HUES64 (cell line): Measurements from ENCODE around the gene PRRT3.
"Not testable (repeated sequence)": the region's sequence is repeated elsewhere in the genome, so short reads cannot be mapped to it uniquely, and the experiment has no call there.

Experiments used
- H3K27ac ChIP-seq: 2 replicates; pipeline ENCODE4 v1.7.0; 2013; ENCODE audit warnings: low read depth, low read length, inconsistent platforms
- H3K27me3 ChIP-seq: 2 replicates; pipeline ENCODE4 v1.6.1; 2013; ENCODE audit warnings: mild to moderate bottlenecking, low read length; ENCODE audit not compliant: insufficient read depth
- H3K36me3 ChIP-seq: 2 replicates; pipeline ENCODE4 v1.6.1; 2013; ENCODE audit warnings: mild to moderate bottlenecking, low read length; ENCODE audit not compliant: insufficient read depth
- H3K4me1 ChIP-seq: 2 replicates; pipeline ENCODE4 v1.6.1; 2013; ENCODE audit warnings: mild to moderate bottlenecking, low read length, moderate library complexity; ENCODE audit not compliant: insufficient read depth
- H3K4me3 ChIP-seq: 2 replicates; pipeline ENCODE4 v1.5.1; 2013; ENCODE audit warnings: mild to moderate bottlenecking, low read length, moderate library complexity
- H3K9ac ChIP-seq: 2 replicates; pipeline ENCODE4 v1.6.1; 2013; ENCODE audit warnings: mild to moderate bottlenecking, low read depth, low read length
- H3K9me3 ChIP-seq: 2 replicates; pipeline ENCODE4 v1.6.1; 2013; ENCODE audit warnings: low read depth, low read length; ENCODE audit not compliant: insufficient read depth
- WGBS: fragments of 150-250, 120-280 bp; methylation state at CpG from one replicate; pipeline ENCODE4 v1.1.7; 2013; ENCODE audit warnings: missing lambda C conversion rate; 5-methylcytosine and 5-hydroxymethylcytosine counted together

PRRT3 gene

DNA sequence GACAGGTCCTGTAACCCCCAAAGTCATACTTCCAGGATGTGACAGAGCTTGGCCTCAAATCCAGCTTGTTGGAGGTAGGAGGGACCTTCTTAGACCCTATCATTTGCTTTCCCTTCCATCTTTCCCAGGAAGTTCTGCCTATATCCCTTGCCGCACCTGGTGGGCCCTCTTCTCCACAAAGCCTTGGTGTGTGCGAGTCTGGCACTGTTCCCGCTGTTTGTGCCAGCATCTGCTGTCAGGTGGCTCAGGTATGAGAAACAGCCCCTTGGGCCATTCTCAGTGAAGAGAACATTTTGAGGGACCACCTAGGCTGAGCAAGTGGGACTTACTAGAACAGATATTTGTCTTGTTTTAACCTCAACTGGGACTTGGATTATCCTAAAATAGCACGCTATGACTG lies 48.3 kb downstream of the PRRT3 start:
- H3K4me1 ChIP-seq: peaks cover 16% of the 10 kb centered on the region
- H3K4me3 ChIP-seq: no peak overlapping the region
- H3K27ac ChIP-seq: no peak overlapping the region
- no peaks in the 10 kb centered on the region for H3K36me3 ChIP-seq
- no peaks in the 10 kb centered on the region for H3K9me3 ChIP-seq
- no peaks in the 10 kb centered on the region for H3K27me3 ChIP-seq
- 94% methylated on average over 3 of the region's 4 CpGs for WGBS
- H3K9ac ChIP-seq: no peak overlapping the region

DNA sequence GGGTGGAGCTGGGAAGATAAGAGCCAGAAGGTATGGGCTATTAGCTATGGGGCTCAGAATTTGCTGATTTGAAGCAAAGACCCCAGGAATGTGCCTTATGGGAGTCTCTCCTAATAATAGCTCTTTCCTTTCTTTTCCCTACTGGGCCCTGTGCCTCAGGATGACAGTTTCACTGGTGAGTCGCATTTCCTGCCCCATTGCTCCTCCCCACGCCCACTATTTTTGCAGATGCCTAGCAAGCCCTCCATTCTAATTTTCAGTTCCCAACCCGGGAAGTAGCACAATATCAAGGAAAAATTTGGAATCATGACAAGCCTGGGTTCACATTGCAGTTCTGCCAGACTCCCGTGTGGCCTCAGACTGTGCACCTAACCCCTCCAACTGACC lies 49.0 kb downstream of the PRRT3 start:
- peaks cover 16% of the 10 kb centered on the region for H3K4me1 ChIP-seq
- no peak overlapping the region for H3K9ac ChIP-seq
- H3K36me3 ChIP-seq: no peaks in the 10 kb centered on the region
- no peak overlapping the region for H3K27ac ChIP-seq
- H3K9me3 ChIP-seq: no peaks in the 10 kb centered on the region
- H3K27me3 ChIP-seq: no peaks in the 10 kb centered on the region
- WGBS: 59% methylated on average over 4 of the region's 4 CpGs
- H3K4me3 ChIP-seq: peak overlapping the region; percentile 24; the same call in 1 of the 2 replicates

DNA sequence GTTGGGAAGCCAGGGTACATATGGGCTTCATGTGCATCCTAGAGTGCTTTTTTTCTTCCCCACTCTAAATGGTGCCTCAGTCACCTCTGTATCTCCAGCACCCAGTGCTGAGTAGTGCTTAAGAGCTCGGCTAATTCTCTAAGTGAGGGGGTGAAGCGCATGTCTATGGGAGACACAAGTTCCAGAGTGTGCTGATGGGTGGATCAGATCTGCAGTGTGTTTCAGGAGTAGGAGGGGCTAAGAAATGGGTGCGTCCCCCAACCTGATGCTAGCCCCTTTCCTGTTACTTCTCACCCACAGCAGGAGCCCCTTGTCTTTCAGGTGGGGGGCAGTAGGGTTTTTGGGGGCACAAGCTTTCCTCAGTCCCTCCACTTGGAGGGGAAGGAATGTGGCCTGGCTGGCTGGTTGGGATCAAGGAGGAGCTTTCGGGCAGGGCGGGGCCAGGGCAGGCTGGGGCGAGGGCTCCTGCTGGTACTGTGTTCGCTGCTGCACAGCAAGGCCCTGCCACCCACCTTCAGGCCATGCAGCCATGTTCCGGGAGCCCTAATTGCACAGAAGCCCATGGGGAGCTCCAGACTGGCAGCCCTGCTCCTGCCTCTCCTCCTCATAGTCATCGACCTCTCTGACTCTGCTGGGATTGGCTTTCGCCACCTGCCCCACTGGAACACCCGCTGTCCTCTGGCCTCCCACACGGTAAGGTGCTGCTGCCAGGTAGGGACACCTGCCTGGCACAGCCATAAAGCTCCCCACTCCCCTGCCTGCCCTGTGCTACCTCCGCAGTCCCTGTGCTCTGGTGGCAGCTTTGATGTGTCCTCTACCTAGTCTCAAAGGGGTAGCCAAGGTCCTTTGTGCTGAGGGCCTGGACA lies 49.6 kb downstream of the PRRT3 start, which contains the start of gene IL17RE:
Gene IL17RE (plus strand): TSS at position 477 of the 866 bp plus-strand sequence. CDS start 85 bp downstream, at position 562.
- no peak within 1 kb of the TSS for H3K9ac ChIP-seq

DNA sequence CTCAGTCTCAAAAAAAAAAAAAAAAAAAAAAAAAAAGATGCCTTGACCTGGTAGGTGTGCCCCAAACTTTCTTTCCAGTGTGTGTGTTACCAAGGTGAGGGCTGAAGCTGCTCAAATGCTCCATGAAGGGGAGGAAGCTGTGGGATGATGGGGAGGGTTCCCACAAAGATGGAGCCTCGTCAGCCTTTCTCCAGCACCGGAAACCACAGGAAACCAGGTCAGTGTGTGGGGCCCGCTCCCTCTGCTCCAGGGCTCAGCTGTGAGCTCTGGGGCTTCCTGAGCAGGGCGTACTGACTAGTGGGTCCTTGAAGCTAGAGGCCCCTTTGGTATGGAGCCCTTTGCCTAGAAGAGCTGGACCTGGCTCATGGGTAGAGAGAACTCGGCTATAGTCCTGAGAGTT lies 50.2 kb downstream of the PRRT3 start:
- Histone ChIP-seq H3K27ac (no peak overlapping the region), H3K4me1 (peaks cover 16% of the 10 kb centered on the region), H3K9ac (no peak overlapping the region), H3K9me3 (no peaks in the 10 kb centered on the region), H3K27me3 (no peaks in the 10 kb centered on the region), H3K4me3 (no peak overlapping the region), H3K36me3 (no peaks in the 10 kb centered on the region)
- 89% methylated on average over 5 of the region's 5 CpGs for WGBS

More for the DNA sequence above, 49.6 kb downstream of the PRRT3 start, which contains the start of gene IL17RE:
- H3K9me3 ChIP-seq: no peaks in the 10 kb centered on the region
- no peaks in the 10 kb centered on the region for H3K36me3 ChIP-seq
- no peaks in the 10 kb centered on the region for H3K27me3 ChIP-seq
- peak within 1 kb of the TSS; percentile 24 for H3K4me3 ChIP-seq
- peaks cover 16% of the 10 kb centered on the region for H3K4me1 ChIP-seq
- H3K27ac ChIP-seq: no peak within 1 kb of the TSS; the same call in 1 of the 2 replicates
- WGBS: 61% methylated on average over 13 of the region's 13 CpGs

DNA sequence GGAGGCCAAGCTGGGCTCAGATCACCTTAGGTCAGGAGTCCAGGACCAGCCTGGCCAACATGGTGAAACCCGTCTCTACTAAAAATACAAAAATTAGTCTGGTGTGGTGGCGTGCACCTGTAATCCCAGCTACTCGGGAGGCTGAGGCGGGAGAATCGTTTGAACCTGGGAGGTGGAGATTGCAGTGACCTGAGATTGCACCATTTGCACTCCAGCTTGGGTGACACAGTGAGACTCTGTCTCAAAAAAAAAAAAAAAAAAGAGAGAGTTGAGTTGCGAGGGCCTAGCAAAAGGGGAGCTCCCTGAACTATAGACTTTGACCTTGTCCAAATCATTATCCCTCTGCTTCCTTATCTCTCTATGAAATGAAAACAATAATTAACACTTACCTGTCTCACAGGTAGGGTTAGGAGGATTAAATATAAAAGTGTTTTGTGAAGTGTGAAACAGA lies 51.2 kb downstream of the PRRT3 start:
- not testable (repeated sequence) for H3K36me3 ChIP-seq, H3K4me3 ChIP-seq, H3K27me3 ChIP-seq, H3K9ac ChIP-seq, H3K9me3 ChIP-seq, H3K27ac ChIP-seq
- peaks cover 16% of the 10 kb centered on the region for H3K4me1 ChIP-seq
- WGBS: 90% methylated on average over 5 of the region's 6 CpGs

DNA sequence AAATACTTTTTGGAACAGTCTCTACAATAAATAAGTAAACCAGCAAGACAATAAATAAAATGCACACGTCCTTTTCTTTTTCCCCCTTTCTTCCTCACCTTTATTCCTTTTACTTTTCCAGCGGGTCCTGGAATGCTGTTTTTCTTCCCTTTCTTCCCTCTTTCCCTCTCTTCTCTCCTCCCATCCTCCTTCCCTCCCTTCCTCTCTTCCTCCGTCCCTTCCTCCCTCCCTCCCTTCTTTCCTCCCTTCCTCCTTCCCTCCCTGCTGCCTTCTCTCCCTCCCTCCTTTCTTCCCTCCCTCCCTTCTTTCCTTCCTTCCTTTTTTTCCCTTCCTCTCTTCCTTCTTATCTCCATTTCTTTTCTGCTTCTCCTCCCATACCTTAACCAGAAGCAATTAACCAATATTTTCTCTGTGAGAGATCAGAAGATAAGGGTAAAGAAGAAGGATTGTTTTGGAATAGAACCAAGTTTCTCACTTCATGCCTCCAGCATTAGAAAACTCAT lies 52.9 kb downstream of the PRRT3 start:
- Histone ChIP-seq H3K4me1 (peaks cover 16% of the 10 kb centered on the region), H3K9me3 (no peaks in the 10 kb centered on the region), H3K9ac (no peak overlapping the region), H3K27ac (no peak overlapping the region), H3K27me3 (no peaks in the 10 kb centered on the region), H3K4me3 (no peak overlapping the region), H3K36me3 (peaks cover 3% of the 10 kb centered on the region; the same call in 1 of the 2 replicates)
- 74% methylated on average over 3 of the region's 3 CpGs for WGBS

DNA sequence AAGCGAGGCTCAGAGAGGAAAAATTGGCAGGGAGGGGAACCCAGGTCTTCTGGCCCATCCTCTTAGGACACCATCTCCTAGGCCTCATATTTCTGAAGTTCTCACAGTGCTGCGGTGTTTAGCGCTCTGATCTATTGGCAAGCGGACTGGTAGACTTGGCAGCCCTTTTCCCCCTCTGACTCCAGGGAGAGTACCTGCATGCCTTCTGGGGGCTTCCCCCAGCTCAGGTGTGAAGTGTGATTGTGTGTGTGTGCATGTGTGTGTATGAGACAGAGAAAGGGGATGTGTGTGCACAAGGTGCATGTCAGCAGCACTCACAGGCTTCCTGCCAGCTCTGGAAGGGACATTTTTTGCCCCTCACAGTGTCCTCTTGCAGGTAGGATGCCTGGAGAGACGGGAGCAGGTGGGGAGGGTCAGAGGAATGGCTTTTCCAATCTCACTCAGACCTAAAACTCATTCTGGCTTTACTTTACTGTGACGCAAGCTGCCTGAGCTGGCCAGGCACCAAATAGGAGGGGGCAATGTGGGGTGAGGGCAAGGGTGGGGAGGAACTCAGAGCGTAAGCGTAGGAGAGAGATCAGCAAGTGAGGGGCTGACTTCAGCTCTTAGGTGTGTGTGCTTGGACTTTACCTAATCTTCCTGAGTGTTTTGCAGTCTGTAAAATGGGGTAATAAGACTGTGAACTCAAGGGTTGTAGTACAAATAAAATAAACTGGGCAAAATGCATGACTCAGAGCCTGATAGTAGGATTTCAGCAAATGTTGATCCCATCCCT lies 53.6 kb downstream of the PRRT3 start:
- H3K36me3 ChIP-seq: peaks cover 9% of the 10 kb centered on the region
- H3K27me3 ChIP-seq: no peaks in the 10 kb centered on the region
- H3K4me1 ChIP-seq: peaks cover 16% of the 10 kb centered on the region
- no peak overlapping the region for H3K27ac ChIP-seq
- H3K4me3 ChIP-seq: no peak overlapping the region
- no peak overlapping the region for H3K9ac ChIP-seq
- WGBS: 86% methylated on average over 7 of the region's 8 CpGs
- H3K9me3 ChIP-seq: no peaks in the 10 kb centered on the region

DNA sequence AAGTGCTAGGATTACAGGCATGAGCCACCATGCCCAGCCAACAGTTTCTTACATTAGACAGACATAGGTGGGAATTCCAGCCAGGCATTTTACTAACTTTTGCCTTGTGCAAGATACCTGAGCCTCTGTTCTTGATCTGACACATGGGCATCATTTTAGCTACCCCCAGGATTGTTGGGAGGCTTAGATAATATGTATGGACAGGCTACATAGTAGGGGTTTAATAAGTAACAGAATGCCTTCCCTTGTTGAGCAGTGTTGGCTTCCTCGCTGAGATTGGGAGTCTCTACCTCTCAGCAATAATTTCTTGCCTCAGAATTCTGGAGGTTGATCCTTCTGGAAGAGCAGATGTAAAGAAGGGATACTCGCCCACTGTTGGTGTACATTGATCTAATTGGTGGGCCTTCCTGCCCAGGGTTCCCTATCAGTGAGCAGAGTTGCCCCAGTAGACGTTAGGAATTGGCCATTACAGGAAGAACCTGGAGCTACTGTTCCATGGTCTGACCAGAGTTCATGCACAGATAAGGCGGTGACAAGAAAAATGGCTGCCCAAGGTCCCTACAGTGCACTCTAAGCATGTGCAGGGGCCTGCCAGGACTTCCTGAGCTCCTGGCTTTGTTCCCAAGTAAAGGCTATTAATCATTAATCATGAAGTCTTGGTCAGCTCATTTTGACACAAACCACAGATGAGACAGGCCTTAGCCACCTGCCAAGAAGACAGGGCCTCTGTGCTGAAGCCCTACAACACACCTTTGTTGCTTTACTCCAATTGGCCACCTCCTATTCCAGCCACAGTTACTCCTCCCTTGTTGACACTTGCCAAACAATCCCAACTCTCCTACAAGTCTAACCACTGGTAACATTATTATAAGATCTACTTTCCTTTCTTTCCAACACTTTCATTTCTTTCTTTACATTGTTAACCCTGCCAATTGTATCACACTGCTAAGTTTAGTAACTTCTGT lies 54.5 kb downstream of the PRRT3 start:
- Histone ChIP-seq H3K36me3 (peaks cover 19% of the 10 kb centered on the region), H3K4me3 (no peak overlapping the region), H3K27me3 (no peaks in the 10 kb centered on the region), H3K9ac (no peak overlapping the region), H3K27ac (no peak overlapping the region), H3K9me3 (no peaks in the 10 kb centered on the region), H3K4me1 (peaks cover 7% of the 10 kb centered on the region)
- 79% methylated on average over 4 of the region's 4 CpGs for WGBS

DNA sequence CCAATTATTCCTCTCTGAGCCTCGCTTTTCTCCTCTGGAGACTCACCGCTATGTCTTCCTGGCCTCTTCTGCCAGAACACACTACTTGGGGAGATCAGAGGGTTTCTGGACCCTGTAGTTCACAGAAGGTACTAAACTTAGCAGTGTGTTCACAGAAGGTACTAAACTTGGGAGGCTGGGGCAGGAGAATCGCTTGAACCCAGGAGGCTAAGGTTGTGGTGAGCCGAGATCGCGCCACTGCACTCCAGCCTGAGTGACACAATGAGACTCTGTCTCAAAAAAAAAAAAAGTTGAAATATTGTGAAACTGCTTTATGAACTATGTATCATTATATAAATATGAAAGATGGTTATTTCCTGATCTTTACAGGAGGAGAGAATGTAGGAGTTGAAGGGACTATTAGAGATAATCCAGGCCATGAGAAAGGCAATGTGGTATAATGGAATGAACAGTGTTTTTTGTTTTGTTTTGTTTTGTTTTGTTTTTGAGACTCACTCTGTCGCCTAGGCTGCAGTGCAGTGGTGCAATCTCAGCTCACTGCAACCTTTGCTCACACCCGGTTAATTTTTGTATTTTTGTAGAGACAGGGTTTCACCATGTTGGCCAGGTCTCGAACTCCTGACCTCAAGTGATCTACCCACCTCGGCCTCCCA lies 55.3 kb downstream of the PRRT3 start:
- peaks cover 24% of the 10 kb centered on the region for H3K36me3 ChIP-seq
- not testable (repeated sequence) for H3K9me3 ChIP-seq, H3K27ac ChIP-seq, H3K9ac ChIP-seq, H3K27me3 ChIP-seq, H3K4me3 ChIP-seq, H3K4me1 ChIP-seq
- 97% methylated on average over 10 of the region's 10 CpGs for WGBS

DNA sequence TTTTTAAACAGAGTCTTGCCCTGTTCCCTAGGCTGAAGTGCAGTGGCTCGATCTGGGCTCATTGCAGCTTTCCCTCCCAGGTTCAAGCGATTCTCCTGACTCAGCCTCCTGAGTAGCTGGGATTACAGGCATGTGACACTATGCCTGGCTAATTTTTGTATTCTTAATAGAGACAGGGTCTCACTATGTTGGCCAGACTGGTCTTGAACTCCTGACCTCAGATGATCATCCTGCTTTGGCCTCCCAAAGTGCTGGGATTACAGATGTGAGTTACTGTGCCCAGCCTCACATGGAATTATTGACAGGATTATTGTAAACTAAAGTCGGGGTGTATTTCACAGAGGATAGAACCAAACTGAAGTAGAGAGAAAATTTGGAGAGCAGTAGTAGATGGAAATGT lies 56.5 kb downstream of the PRRT3 start:
- H3K27me3 ChIP-seq, H3K27ac ChIP-seq, H3K4me1 ChIP-seq, H3K4me3 ChIP-seq, H3K9me3 ChIP-seq, H3K9ac ChIP-seq: not testable (repeated sequence)
- WGBS: 93% methylated on average over 3 of the region's 3 CpGs
- peaks cover 24% of the 10 kb centered on the region for H3K36me3 ChIP-seq
